HG02852 (cell line): ENCODE measurements around the gene GMDS.

ENCODE experiments used
- ATAC-seq: cut with Tn5 transposase; IDR thresholded peaks from one replicate; pipeline ENCODE4 v1.9.1; 2021; ENCODE audit warnings: mild to moderate bottlenecking, moderate library complexity; ENCODE audit not compliant: unreplicated experiment

The GMDS gene

GRCh38 chr6:1622220-1622850, 623.1 kb downstream of the GMDS start:
- no peak for ATAC-seq

- no peak for ATAC-seq
These were observed 624.2 kb downstream of the GMDS start for GRCh38 chr6:1621070-1621701.

- ATAC-seq, result no peak
These were observed 624.8 kb downstream of the GMDS start for GRCh38 chr6:1620504-1621069.

- no peak for ATAC-seq
These were observed 625.5 kb downstream of the GMDS start for GRCh38 chr6:1619673-1620503.

GRCh38 chr6:1619098-1619672, 626.2 kb downstream of the GMDS start:
- ATAC-seq, result no peak

- ATAC-seq, result no peak
These were observed 626.9 kb downstream of the GMDS start for GRCh38 chr6:1618311-1619097.

- ATAC-seq, result no peak
These were observed 627.7 kb downstream of the GMDS start for GRCh38 chr6:1617466-1618310.

- ATAC-seq, result no peak
These were observed 628.5 kb downstream of the GMDS start for GRCh38 chr6:1616701-1617463.

GRCh38 chr6:1615853-1616420, 629.5 kb downstream of the GMDS start:
- ATAC-seq, result no peak

- no peak for ATAC-seq
These were observed 630.1 kb downstream of the GMDS start for GRCh38 chr6:1615151-1615852.

- no peak for ATAC-seq
These were observed 630.8 kb downstream of the GMDS start for GRCh38 chr6:1614448-1615150.

- no peak for ATAC-seq
These were observed 631.5 kb downstream of the GMDS start for GRCh38 chr6:1613688-1614447.

- ATAC-seq, result no peak
These were observed 632.1 kb downstream of the GMDS start for GRCh38 chr6:1613346-1613687.

- no peak for ATAC-seq
These were observed 632.5 kb downstream of the GMDS start for GRCh38 chr6:1612974-1613306.

GRCh38 chr6:1612299-1612973, 633.0 kb downstream of the GMDS start:
- ATAC-seq, result no peak

GRCh38 chr6:1611572-1612298, 633.7 kb downstream of the GMDS start:
- no peak for ATAC-seq
